ENCODE measurements around the gene RPS2. TPM values are rescaled to one million over a fixed set of nuclear protein-coding genes. Genes with fewer than 3 reads are reported as not detected.
A peak's percentile ranks its signal among the peaks of the same experiment; 100 is the strongest.

Gene RPS2
- total RNA-seq, 1 experiment from 2014 or later, result 3,874 TPM

GRCh38 chr16:1933097-1933661 is 31.4 kb downstream of the RPS2 start:
- peaks cover 0 to 3% of the 10 kb centered on the region in 2 experiments; a peak in 1 of 5 replicates for H3K9me3 Mint-ChIP-seq
- H4K20me1 ChIP-seq (ENCODE audit: control insufficient read depth, insufficient read depth, insufficient read length), result no peaks in the 10 kb centered on the region
- no peak overlapping the region for H2AK5ac ChIP-seq (ENCODE audit: insufficient read length, low read length)
- H2BK15ac ChIP-seq (ENCODE audit: low read depth, low read length), result no peak overlapping the region
- no peak overlapping the region for H3K18ac ChIP-seq (ENCODE audit: insufficient read length, low read depth, low read length)
- H3K79me1 ChIP-seq (ENCODE audit: insufficient read depth, low read depth, low read length, poor library complexity, severe bottlenecking), result no peaks in the 10 kb centered on the region
- H3K9ac ChIP-seq (ENCODE audit: extremely low read depth, insufficient read length, low read length), result no peak overlapping the region
- H3K4me2 ChIP-seq (ENCODE audit: insufficient read depth, insufficient read length, low read length), result no peak overlapping the region
- no CpG with 5 or more reads among the region's 23 CpGs for WGBS (ENCODE audit: extremely low coverage, insufficient read length, low lambda C conversion rate)
- no peak overlapping the region for H3K23ac ChIP-seq (ENCODE audit: insufficient read length, low read depth, low read length)
- H2BK20ac ChIP-seq (ENCODE audit: low read depth, low read length, poor library complexity, severe bottlenecking), result no peak overlapping the region
- peaks cover 22% of the 10 kb centered on the region for H3K27me3 Mint-ChIP-seq (ENCODE audit: low read depth)
- H3K14ac ChIP-seq (ENCODE audit: insufficient read depth, low read length), result no peak overlapping the region; the same call in 1 of the 2 replicates
- no peaks in the 10 kb centered on the region for H3K79me2 ChIP-seq (ENCODE audit: insufficient read depth, low read length)
- no peaks in the 10 kb centered on the region for H3K27me3 ChIP-seq (ENCODE audit: insufficient read depth, low read length)
- no peak overlapping the region for H3K56ac ChIP-seq (ENCODE audit: insufficient read length, low read depth, low read length)
- H2BK5ac ChIP-seq (ENCODE audit: insufficient read length, low read length), result no peak overlapping the region
- no peak overlapping the region for H3K27ac ChIP-seq (ENCODE audit: insufficient read length, low read depth, low read length)
- H3K4me1 ChIP-seq (ENCODE audit: insufficient read depth, low read length), result no peaks in the 10 kb centered on the region
- H3K4me1 Mint-ChIP-seq, result peaks cover 2 to 7% of the 10 kb centered on the region in 2 experiments
- no peaks in the 10 kb centered on the region for H3K9me3 ChIP-seq (ENCODE audit: control insufficient read depth, low read depth, low read length)
- H3T11ph ChIP-seq (ENCODE audit: low read length), result no peak overlapping the region
- H4K91ac ChIP-seq (ENCODE audit: insufficient read length, low read depth, low read length), result no peak overlapping the region
- H3K36me3 Mint-ChIP-seq (ENCODE audit: insufficient read depth in 1 of 3, low read depth in 3 of 3), result peaks cover 3 to 10% (median 4%) of the 10 kb centered on the region in 3 experiments; a peak in 5 of 7 replicates
- H3K27ac Mint-ChIP-seq, result peak overlapping the region in 1 of 3 experiments; percentile 91; a peak in 1 of 7 replicates
- H4K5ac ChIP-seq (ENCODE audit: insufficient read length, low read depth, low read length), result no peak overlapping the region
- peaks cover 3% of the 10 kb centered on the region for H3K23me2 ChIP-seq (ENCODE audit: insufficient read length, low read depth, low read length, poor library complexity, severe bottlenecking)
- H4K8ac ChIP-seq (replicated peaks; ENCODE audit: insufficient read length, low read depth, low read length), result no peak overlapping the region
- no peak overlapping the region; a peak in 1 of 5 replicates for H3K4me3 Mint-ChIP-seq
- no peak overlapping the region for H3K4ac ChIP-seq (ENCODE audit: low read depth, low read length)
- no peak overlapping the region for H2AFZ ChIP-seq (ENCODE audit: low read length)
- DNase-seq, result no peak
- TF ChIP-seq, protein P1, sequence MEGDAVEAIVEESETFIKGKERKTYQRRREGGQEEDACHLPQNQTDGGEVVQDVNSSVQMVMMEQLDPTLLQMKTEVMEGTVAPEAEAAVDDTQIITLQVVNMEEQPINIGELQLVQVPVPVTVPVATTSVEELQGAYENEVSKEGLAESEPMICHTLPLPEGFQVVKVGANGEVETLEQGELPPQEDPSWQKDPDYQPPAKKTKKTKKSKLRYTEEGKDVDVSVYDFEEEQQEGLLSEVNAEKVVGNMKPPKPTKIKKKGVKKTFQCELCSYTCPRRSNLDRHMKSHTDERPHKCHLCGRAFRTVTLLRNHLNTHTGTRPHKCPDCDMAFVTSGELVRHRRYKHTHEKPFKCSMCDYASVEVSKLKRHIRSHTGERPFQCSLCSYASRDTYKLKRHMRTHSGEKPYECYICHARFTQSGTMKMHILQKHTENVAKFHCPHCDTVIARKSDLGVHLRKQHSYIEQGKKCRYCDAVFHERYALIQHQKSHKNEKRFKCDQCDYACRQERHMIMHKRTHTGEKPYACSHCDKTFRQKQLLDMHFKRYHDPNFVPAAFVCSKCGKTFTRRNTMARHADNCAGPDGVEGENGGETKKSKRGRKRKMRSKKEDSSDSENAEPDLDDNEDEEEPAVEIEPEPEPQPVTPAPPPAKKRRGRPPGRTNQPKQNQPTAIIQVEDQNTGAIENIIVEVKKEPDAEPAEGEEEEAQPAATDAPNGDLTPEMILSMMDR (conservative IDR thresholded peaks at IDR 0.05), result no peak
- H2BK12ac ChIP-seq (ENCODE audit: insufficient read length, low read depth, low read length), result no peak overlapping the region
- H2BK120ac ChIP-seq (ENCODE audit: low read depth, low read length, poor library complexity, severe bottlenecking), result no peak overlapping the region

Measured in H9 (cell line).